Progenitor cell of endocrine pancreas (in vitro differentiated cells): Measurements from ENCODE around the gene P2RY6. TPM values are rescaled to one million over a fixed set of nuclear protein-coding genes. Genes with fewer than 3 reads are reported as not detected.

Experiments used
- DNase-seq: peaks from one replicate; pipeline ENCODE4 v3.0.0; 2021; ENCODE audit warnings: low spot score; ENCODE audit not compliant: unreplicated experiment
- H3K27ac Mint-ChIP-seq: 2 replicates; pipeline ENCODE4 v1.8.0; 2021; ENCODE audit warnings: mild to moderate bottlenecking, moderate library complexity, mixed read lengths
- H3K27me3 Mint-ChIP-seq: 2 replicates; pipeline ENCODE4 v1.8.0; 2021; ENCODE audit warnings: mixed read lengths
- H3K36me3 Mint-ChIP-seq: 2 replicates; pipeline ENCODE4 v1.8.0; 2022; ENCODE audit warnings: mixed read lengths; ENCODE audit not compliant: insufficient read depth
- H3K4me1 Mint-ChIP-seq: 2 replicates; pipeline ENCODE4 v1.8.0; 2021; ENCODE audit warnings: low read depth, mixed read lengths
- H3K4me3 Mint-ChIP-seq: 2 replicates; pipeline ENCODE4 v1.8.0; 2021; ENCODE audit warnings: low read depth, mild to moderate bottlenecking, moderate library complexity, mixed read lengths
- H3K9me3 Mint-ChIP-seq: 2 replicates; pipeline ENCODE4 v1.8.0; 2021; ENCODE audit warnings: low read depth, mixed read lengths
- total RNA-seq: library from RNA; stranded (reverse); gene quantifications from 2 replicates; pipeline ENCODE4 v1.2.1, GENCODE V29; 2021
- TF ChIP-seq, protein P1 (sequence below): fragments of 200-600 bp; sonication (generic); IDR thresholded peaks from one replicate; pipeline ENCODE4 v1.5.0; 2021; ENCODE audit warnings: antibody characterized with exemption, mild to moderate bottlenecking; ENCODE audit not compliant: unreplicated experiment

P2RY6 gene
- total RNA-seq, 1 donor from 2014 or later = 0.14 TPM

DNA sequence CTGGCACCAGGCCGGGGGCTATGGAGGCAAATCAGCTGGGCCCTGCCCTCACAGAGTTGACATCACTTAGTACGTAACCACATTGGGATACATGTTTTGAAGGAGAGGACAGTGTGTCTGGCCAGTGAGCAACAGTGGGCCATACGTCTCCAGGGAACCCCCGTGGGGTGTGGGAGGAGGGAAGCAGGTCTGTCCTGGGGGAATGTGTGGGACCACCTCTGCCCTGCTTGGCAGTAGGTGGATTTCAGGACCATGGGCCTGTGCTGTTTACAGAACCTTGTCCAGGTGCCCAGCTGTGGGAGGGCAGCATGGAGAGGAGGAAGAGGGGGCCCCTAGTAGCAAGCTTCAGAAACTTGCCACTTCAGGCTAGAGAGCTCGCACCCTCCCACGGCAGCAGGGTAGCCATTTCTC lies 33.0 kb upstream of the P2RY6 start:
- Mint-ChIP-seq H3K9me3 (no peaks in the 10 kb centered on the region), H3K36me3 (no peaks in the 10 kb centered on the region), H3K4me1 (peaks cover 2% of the 10 kb centered on the region), H3K27me3 (peaks cover 3% of the 10 kb centered on the region), H3K4me3 (no peak overlapping the region), H3K27ac (no peak overlapping the region)
- no peak for DNase-seq
- TF ChIP-seq, protein P1, sequence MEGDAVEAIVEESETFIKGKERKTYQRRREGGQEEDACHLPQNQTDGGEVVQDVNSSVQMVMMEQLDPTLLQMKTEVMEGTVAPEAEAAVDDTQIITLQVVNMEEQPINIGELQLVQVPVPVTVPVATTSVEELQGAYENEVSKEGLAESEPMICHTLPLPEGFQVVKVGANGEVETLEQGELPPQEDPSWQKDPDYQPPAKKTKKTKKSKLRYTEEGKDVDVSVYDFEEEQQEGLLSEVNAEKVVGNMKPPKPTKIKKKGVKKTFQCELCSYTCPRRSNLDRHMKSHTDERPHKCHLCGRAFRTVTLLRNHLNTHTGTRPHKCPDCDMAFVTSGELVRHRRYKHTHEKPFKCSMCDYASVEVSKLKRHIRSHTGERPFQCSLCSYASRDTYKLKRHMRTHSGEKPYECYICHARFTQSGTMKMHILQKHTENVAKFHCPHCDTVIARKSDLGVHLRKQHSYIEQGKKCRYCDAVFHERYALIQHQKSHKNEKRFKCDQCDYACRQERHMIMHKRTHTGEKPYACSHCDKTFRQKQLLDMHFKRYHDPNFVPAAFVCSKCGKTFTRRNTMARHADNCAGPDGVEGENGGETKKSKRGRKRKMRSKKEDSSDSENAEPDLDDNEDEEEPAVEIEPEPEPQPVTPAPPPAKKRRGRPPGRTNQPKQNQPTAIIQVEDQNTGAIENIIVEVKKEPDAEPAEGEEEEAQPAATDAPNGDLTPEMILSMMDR = no peak

DNA sequence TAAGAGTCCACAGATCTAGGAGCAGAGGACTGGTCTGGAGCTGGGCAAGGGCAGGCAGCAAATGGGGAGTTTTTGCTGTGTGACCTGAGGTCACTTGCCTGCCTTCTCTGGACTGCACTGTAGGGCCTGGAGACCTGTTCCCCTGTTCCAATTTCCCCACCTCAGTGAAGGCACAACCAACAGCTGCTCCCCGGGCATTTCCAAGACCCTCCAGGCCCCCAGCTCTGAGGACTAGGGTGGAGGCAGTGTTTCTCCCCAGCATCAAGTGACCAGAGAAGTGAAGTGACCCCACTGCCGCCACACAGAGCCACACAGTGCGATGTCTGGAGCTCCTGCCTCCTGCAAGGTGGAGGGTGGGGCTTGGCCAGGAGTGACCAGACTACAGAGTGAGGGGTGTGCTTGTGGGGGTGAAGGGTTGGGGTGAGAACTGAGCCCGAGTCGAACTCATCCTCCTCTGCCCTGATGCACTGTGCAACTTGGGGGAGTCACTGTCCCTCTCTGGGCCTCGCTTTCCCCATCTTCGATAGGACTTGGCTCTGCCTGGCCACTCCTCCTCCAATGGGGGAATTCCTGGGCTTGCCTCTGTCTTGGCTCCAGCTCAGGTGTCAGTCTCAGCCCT lies 32.5 kb upstream of the P2RY6 start:
- peaks cover 5% of the 10 kb centered on the region for H3K27me3 Mint-ChIP-seq
- no peaks in the 10 kb centered on the region for H3K9me3 Mint-ChIP-seq
- H3K36me3 Mint-ChIP-seq = no peaks in the 10 kb centered on the region
- TF ChIP-seq, protein P1 = no peak
- H3K4me3 Mint-ChIP-seq = no peak overlapping the region
- H3K4me1 Mint-ChIP-seq = peaks cover 2% of the 10 kb centered on the region
- DNase-seq = no peak
- H3K27ac Mint-ChIP-seq = no peak overlapping the region

DNA sequence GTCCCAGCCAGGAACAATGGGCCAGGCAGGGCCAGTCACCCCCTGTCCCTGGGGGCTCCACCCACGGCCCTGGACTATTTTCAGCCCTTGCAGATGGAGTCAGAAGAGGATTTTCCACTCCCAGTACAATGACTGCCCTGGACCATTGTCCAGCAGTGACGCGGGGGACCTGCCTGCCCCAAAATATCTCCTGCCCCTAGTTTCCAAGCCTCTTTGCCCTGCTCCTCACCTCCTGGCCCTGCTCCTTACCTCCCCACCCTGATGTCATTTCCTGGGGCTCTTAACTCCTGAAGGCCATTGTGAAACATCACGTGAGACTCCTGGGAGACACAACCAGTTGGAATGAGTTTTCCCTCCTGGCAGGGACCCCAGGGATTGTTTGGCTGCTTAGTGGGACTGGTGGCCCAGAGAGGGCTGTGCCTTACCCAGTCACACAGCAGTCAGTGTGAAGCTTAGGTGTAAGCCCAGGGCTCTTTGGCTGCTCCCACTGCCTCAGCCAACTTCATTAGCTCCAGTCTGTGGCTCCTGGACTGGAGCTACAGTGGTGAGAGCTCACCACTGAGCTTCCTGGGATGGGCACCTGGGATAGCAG lies 31.9 kb upstream of the P2RY6 start:
- TF ChIP-seq, protein P1 = no peak
- Mint-ChIP-seq H3K4me3 (no peak overlapping the region), H3K27me3 (peaks cover 10% of the 10 kb centered on the region), H3K9me3 (no peaks in the 10 kb centered on the region), H3K27ac (no peak overlapping the region), H3K36me3 (no peaks in the 10 kb centered on the region), H3K4me1 (peaks cover 2% of the 10 kb centered on the region)
- DNase-seq = no peak

DNA sequence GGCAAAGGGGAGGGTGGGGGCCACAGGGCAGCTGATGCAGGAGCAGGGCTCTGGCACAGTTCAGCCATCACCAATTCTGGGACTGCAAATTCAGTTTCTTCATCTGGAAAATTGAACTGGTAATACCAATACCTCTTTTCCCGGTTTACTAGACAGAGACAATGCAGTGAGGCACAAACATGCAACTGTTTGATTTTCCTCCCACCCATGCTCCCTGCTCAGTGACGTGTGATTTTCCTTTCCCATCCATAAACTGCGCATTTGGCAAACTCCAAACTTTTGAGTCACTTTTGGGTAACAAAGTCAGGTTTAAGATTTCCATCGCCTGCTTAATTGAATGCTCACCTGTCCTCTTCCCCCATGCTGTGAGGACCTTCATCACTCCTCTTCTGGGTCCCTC lies 30.8 kb upstream of the P2RY6 start:
- Mint-ChIP-seq H3K4me1 (peaks cover 2% of the 10 kb centered on the region), H3K36me3 (no peaks in the 10 kb centered on the region), H3K4me3 (no peak overlapping the region), H3K9me3 (no peaks in the 10 kb centered on the region), H3K27ac (no peak overlapping the region), H3K27me3 (peaks cover 15% of the 10 kb centered on the region)
- no peak for DNase-seq
- TF ChIP-seq, protein P1 = no peak

DNA sequence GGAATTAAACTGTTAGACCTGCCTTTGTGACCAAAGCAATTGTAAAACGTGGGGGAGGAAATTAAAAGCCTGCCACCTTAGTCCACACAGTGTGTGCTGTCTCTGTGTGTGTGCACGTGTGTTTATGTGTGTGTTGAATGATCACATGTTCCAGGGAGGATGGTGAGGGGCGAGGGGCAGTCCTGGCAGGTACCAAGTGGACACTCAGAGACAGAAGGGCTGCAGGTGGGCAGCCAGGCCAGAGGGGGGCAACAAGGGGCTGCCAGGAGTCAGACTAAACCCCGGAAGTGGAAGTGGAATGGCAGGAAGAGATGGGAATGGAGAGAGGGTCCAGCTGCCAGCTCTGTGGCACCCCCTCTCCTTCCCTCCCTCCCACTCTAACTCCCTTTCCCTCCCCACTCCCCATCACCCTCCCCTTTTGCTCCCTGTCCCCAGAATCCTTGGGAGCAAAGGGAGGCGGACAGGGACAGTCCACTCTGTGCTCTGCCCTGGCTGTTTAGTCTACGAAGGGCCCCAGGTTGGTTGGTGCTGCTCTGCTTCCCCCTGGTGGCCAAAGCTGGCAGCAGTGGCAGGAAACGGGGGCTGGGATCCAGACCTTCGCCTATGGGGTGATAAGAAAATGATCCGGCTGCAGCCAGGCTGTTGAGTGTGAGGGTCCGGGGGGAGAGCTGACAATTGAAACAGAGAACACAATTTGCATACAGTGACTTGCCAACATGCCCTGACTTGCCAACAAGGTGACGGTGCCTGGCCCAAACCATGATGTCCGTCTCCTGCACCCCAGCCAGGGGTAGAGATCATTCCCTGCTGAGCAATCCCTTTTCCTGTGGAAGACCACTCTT lies 29.7 kb upstream of the P2RY6 start:
- Mint-ChIP-seq H3K27me3 (peaks cover 21% of the 10 kb centered on the region), H3K27ac (no peak overlapping the region), H3K4me3 (peak overlapping the region; percentile 66), H3K36me3 (no peaks in the 10 kb centered on the region), H3K9me3 (no peaks in the 10 kb centered on the region), H3K4me1 (peaks cover 2% of the 10 kb centered on the region)
- DNase-seq = peak; percentile 80
- TF ChIP-seq, protein P1 = peak; percentile 88
